ENCODE measurements around the gene MFAP3L. TPM values are rescaled to one million over a fixed set of nuclear protein-coding genes. Genes with fewer than 3 reads are reported as not detected.

Gene MFAP3L
- polyA plus RNA-seq, 1 donor = 1.4 TPM

- no peak for DNase-seq (ENCODE audit: low read depth)
These were observed 4.0 kb downstream of the MFAP3L start for GRCh38 chr4:170022211-170022610.

GRCh38 chr4:170017252-170017651 lies 8.9 kb downstream of the MFAP3L start:
- DNase-seq (ENCODE audit: low read depth) = no peak

- DNase-seq (ENCODE audit: low read depth) = no peak
These were observed 10.9 kb downstream of the MFAP3L start for GRCh38 chr4:170015285-170015684.

GRCh38 chr4:170014359-170015011 lies 11.7 kb downstream of the MFAP3L start:
- DNase-seq (ENCODE audit: low read depth) = no peak

- DNase-seq (ENCODE audit: low read depth) = no peak
These were observed 13.6 kb downstream of the MFAP3L start for GRCh38 chr4:170012629-170012958.

- no peak for DNase-seq (ENCODE audit: low read depth)
These were observed 14.1 kb downstream of the MFAP3L start for GRCh38 chr4:170011921-170012628.

GRCh38 chr4:170009291-170009690 lies 16.9 kb downstream of the MFAP3L start:
- no peak for DNase-seq (ENCODE audit: low read depth)

- DNase-seq (ENCODE audit: low read depth) = no peak
These were observed 17.4 kb downstream of the MFAP3L start for GRCh38 chr4:170008801-170009200.

- DNase-seq (ENCODE audit: low read depth) = no peak
These were observed 17.8 kb downstream of the MFAP3L start for GRCh38 chr4:170008371-170008770.

GRCh38 chr4:170007113-170007512 lies 19.1 kb downstream of the MFAP3L start:
- no peak for DNase-seq (ENCODE audit: low read depth)

GRCh38 chr4:170005472-170005871 lies 20.7 kb downstream of the MFAP3L start:
- DNase-seq (ENCODE audit: low read depth) = no peak

- no peak for DNase-seq (ENCODE audit: low read depth)
These were observed 21.4 kb downstream of the MFAP3L start for GRCh38 chr4:170004651-170005295.

- DNase-seq (ENCODE audit: low read depth) = no peak
These were observed 22.8 kb downstream of the MFAP3L start for GRCh38 chr4:170003071-170004070.

- no peak for DNase-seq (ENCODE audit: low read depth)
These were observed 24.4 kb downstream of the MFAP3L start for GRCh38 chr4:170001745-170002267.

- no peak for DNase-seq (ENCODE audit: low read depth)
These were observed 25.0 kb downstream of the MFAP3L start for GRCh38 chr4:170001011-170001744.

GRCh38 chr4:169999923-170000322 lies 26.3 kb downstream of the MFAP3L start:
- DNase-seq (ENCODE audit: low read depth) = no peak

GRCh38 chr4:169998981-169999380 lies 27.2 kb downstream of the MFAP3L start:
- DNase-seq (ENCODE audit: low read depth) = no peak

GRCh38 chr4:169996379-169997240 lies 29.6 kb downstream of the MFAP3L start:
- no peak for DNase-seq (ENCODE audit: low read depth)

- no peak for DNase-seq (ENCODE audit: low read depth)
These were observed 32.7 kb downstream of the MFAP3L start for GRCh38 chr4:169993531-169993930.

GRCh38 chr4:169988252-169988651 lies 37.9 kb downstream of the MFAP3L start:
- DNase-seq (ENCODE audit: low read depth) = no peak
